ENCODE measurements around the gene ATP8B4. TPM values are rescaled to one million over a fixed set of nuclear protein-coding genes. Genes with fewer than 3 reads are reported as not detected.

Gene ATP8B4
- total and polyA plus RNA-seq, 4 donors, result 1.9 to 19.7 (median 12.4) TPM

DNA sequence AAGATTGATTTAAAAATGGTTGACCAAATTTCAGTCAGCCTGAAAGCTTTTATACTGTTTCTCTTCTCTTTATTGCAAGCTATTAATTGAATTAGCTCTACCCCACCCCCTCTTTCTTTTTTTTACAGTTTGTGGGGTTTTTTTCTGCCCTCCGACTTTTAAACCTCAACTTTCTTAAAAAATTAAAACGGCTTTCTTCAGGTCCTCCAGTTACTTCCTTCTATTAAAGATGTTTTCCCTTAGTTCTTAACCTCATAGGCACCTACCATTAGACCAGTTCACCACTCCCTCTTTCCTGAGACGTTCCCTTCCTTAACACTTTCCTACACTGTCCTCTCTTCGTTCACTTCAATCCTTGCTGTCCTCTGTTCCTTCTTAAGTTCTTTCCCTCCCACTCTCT is 52.4 kb downstream of the ATP8B4 start:
- 78% methylated on average over 4 of the region's 4 CpGs for WGBS
- H3K9ac ChIP-seq (ENCODE audit: low read depth in 1 of 2, low read length in 2 of 2), result no peak overlapping the region

DNA sequence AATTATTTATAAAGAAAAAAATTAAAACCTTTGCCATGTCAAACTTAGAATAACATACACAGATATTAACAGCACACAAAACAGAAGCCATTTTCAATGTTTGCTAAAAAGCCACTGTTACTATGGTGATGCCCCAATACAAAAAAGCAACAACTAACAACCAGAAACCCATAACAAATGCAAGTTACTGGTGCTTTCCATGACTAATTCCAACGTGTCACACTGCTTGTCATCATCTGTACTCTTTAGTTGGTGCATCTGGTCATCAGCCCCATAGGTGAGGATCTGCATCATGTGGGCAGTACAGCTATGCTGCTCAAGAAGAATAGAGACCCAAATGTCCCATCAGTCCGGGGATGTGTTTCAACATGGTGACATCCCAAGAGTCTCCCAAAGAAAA is 52.8 kb downstream of the ATP8B4 start:
- WGBS, result 70% methylated on average over 2 of the region's 2 CpGs
- TF ChIP-seq, protein P1, sequence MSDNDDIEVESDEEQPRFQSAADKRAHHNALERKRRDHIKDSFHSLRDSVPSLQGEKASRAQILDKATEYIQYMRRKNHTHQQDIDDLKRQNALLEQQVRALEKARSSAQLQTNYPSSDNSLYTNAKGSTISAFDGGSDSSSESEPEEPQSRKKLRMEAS (IDR thresholded peaks at IDR 0.05), result no peak
- TF ChIP-seq, protein P2, sequence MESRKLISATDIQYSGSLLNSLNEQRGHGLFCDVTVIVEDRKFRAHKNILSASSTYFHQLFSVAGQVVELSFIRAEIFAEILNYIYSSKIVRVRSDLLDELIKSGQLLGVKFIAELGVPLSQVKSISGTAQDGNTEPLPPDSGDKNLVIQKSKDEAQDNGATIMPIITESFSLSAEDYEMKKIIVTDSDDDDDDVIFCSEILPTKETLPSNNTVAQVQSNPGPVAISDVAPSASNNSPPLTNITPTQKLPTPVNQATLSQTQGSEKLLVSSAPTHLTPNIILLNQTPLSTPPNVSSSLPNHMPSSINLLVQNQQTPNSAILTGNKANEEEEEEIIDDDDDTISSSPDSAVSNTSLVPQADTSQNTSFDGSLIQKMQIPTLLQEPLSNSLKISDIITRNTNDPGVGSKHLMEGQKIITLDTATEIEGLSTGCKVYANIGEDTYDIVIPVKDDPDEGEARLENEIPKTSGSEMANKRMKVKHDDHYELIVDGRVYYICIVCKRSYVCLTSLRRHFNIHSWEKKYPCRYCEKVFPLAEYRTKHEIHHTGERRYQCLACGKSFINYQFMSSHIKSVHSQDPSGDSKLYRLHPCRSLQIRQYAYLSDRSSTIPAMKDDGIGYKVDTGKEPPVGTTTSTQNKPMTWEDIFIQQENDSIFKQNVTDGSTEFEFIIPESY (IDR thresholded peaks at IDR 0.05), result no peak
- TF ChIP-seq, protein P3, sequence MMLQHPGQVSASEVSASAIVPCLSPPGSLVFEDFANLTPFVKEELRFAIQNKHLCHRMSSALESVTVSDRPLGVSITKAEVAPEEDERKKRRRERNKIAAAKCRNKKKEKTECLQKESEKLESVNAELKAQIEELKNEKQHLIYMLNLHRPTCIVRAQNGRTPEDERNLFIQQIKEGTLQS (IDR thresholded peaks at IDR 0.05), result no peak
- TF ChIP-seq HNF4G (IDR thresholded peaks at IDR 0.05) (no peak), YY1 (IDR thresholded peaks at IDR 0.05) (no peak)
- H3K36me3 ChIP-seq (ENCODE audit: control insufficient read depth in 4 of 4, insufficient read depth in 3 of 4, low read depth in 1 of 4, low read length in 3 of 4), result no peaks in the 10 kb centered on the region

More for the DNA sequence above, 52.4 kb downstream of the ATP8B4 start:
- TF ChIP-seq SP1 (IDR thresholded peaks at IDR 0.05), result no peak
- TF ChIP-seq, protein P2 (IDR thresholded peaks at IDR 0.05), result no peak
- TF ChIP-seq FOXA2 (IDR thresholded peaks at IDR 0.05), result no peak
- TF ChIP-seq, protein P1 (IDR thresholded peaks at IDR 0.05), result no peak
- TF ChIP-seq, protein P4, sequence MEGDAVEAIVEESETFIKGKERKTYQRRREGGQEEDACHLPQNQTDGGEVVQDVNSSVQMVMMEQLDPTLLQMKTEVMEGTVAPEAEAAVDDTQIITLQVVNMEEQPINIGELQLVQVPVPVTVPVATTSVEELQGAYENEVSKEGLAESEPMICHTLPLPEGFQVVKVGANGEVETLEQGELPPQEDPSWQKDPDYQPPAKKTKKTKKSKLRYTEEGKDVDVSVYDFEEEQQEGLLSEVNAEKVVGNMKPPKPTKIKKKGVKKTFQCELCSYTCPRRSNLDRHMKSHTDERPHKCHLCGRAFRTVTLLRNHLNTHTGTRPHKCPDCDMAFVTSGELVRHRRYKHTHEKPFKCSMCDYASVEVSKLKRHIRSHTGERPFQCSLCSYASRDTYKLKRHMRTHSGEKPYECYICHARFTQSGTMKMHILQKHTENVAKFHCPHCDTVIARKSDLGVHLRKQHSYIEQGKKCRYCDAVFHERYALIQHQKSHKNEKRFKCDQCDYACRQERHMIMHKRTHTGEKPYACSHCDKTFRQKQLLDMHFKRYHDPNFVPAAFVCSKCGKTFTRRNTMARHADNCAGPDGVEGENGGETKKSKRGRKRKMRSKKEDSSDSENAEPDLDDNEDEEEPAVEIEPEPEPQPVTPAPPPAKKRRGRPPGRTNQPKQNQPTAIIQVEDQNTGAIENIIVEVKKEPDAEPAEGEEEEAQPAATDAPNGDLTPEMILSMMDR (IDR thresholded peaks at IDR 0.05; ENCODE audit: low read depth, low read length, missing input control), result no peak
- TF ChIP-seq, protein P3 (IDR thresholded peaks at IDR 0.05), result no peak
- no peak for TF ChIP-seq FOXA1 (IDR thresholded peaks at IDR 0.05)
- no peak for TF ChIP-seq TAF1 (conservative IDR thresholded peaks at IDR 0.05)
- no peak for TF ChIP-seq GABPA (IDR thresholded peaks at IDR 0.05 in 1 of 2, conservative IDR thresholded peaks at IDR 0.05 in 1 of 2)
- no peak for TF ChIP-seq RXRA (IDR thresholded peaks at IDR 0.05)
- TF ChIP-seq, protein P5, sequence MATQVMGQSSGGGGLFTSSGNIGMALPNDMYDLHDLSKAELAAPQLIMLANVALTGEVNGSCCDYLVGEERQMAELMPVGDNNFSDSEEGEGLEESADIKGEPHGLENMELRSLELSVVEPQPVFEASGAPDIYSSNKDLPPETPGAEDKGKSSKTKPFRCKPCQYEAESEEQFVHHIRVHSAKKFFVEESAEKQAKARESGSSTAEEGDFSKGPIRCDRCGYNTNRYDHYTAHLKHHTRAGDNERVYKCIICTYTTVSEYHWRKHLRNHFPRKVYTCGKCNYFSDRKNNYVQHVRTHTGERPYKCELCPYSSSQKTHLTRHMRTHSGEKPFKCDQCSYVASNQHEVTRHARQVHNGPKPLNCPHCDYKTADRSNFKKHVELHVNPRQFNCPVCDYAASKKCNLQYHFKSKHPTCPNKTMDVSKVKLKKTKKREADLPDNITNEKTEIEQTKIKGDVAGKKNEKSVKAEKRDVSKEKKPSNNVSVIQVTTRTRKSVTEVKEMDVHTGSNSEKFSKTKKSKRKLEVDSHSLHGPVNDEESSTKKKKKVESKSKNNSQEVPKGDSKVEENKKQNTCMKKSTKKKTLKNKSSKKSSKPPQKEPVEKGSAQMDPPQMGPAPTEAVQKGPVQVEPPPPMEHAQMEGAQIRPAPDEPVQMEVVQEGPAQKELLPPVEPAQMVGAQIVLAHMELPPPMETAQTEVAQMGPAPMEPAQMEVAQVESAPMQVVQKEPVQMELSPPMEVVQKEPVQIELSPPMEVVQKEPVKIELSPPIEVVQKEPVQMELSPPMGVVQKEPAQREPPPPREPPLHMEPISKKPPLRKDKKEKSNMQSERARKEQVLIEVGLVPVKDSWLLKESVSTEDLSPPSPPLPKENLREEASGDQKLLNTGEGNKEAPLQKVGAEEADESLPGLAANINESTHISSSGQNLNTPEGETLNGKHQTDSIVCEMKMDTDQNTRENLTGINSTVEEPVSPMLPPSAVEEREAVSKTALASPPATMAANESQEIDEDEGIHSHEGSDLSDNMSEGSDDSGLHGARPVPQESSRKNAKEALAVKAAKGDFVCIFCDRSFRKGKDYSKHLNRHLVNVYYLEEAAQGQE (IDR thresholded peaks at IDR 0.05), result no peak
- TF ChIP-seq JUND (IDR thresholded peaks at IDR 0.05), result no peak
- no peak for TF ChIP-seq HNF4A (conservative IDR thresholded peaks at IDR 0.05)
- TF ChIP-seq NR2F2 (IDR thresholded peaks at IDR 0.05), result no peak
- no peak for TF ChIP-seq RAD21 (IDR thresholded peaks at IDR 0.05)
- TF ChIP-seq EGR1 (IDR thresholded peaks at IDR 0.05; ENCODE audit: low read depth in 2 of 2), result no peak
- no peak for TF ChIP-seq YY1 (IDR thresholded peaks at IDR 0.05)
- no peak for TF ChIP-seq HNF4G (IDR thresholded peaks at IDR 0.05)
- H3K9me3 ChIP-seq (ENCODE audit: control insufficient read depth in 4 of 4, low read length in 3 of 4), result no peaks in the 10 kb centered on the region
- H3K36me3 ChIP-seq (ENCODE audit: control insufficient read depth in 4 of 4, insufficient read depth in 3 of 4, low read depth in 1 of 4, low read length in 3 of 4), result no peaks in the 10 kb centered on the region
- no peak overlapping the region for H3K27ac ChIP-seq (ENCODE audit: low read depth in 1 of 2, low read length in 2 of 2)
- no peak for DNase-seq (ENCODE audit: low spot score)
- no peak overlapping the region for H3K4me3 ChIP-seq (ENCODE audit: low read depth in 1 of 3, low read length in 3 of 3)
- no peaks in the 10 kb centered on the region for H3K27me3 ChIP-seq (ENCODE audit: control insufficient read depth in 4 of 4, insufficient read depth in 4 of 4, low read length in 3 of 4)
- no peaks in the 10 kb centered on the region for H3K4me1 ChIP-seq (ENCODE audit: control insufficient read depth in 4 of 4, insufficient read depth in 4 of 4, low read length in 3 of 4)

More for the DNA sequence above, 52.8 kb downstream of the ATP8B4 start:
- no peaks in the 10 kb centered on the region for H3K27me3 ChIP-seq (ENCODE audit: control insufficient read depth in 4 of 4, insufficient read depth in 4 of 4, low read length in 3 of 4)
- H3K9ac ChIP-seq (ENCODE audit: low read depth in 1 of 2, low read length in 2 of 2), result no peak overlapping the region
- H3K27ac ChIP-seq (ENCODE audit: low read depth in 1 of 2, low read length in 2 of 2), result no peak overlapping the region
- H3K4me1 ChIP-seq (ENCODE audit: control insufficient read depth in 4 of 4, insufficient read depth in 4 of 4, low read length in 3 of 4), result no peaks in the 10 kb centered on the region
- no peak overlapping the region for H3K4me3 ChIP-seq (ENCODE audit: low read depth in 1 of 3, low read length in 3 of 3)
- DNase-seq (ENCODE audit: low spot score), result no peak
- no peaks in the 10 kb centered on the region for H3K9me3 ChIP-seq (ENCODE audit: control insufficient read depth in 4 of 4, low read length in 3 of 4)

All from liver (tissue), 9 donors.